GM12878 (cell line): Measurements from ENCODE around the gene JADE1. TPM values are rescaled to one million over a fixed set of nuclear protein-coding genes. Genes with fewer than 3 reads are reported as not detected.

ENCODE experiments used
- ATAC-seq: fragments of 200-7000 bp; cut with Tn5 transposase; 3 replicates; pipeline ENCODE4 v1.9.1; 2020; ENCODE audit warnings: mild to moderate bottlenecking, moderate library complexity
- BruUV-seq: library from RNA; stranded (reverse); fragments of 400-500 nt; replicated peaks from 2 replicates; lab custom pipeline; 2021; lab: Mats Ljungman, UMichigan
- CTCF ChIA-PET: fragments of 300-600 bp; sonication (Branson Sonifier 250); formaldehyde crosslinking; extraction: SDS; loops from one replicate; lab custom pipeline; 2021; ENCODE audit warnings: inconsistent platforms; lab: Yijun Ruan, JAX
- POLR2A ChIA-PET: fragments of 350-600 bp; formaldehyde crosslinking; extraction: SDS; loops from one replicate; lab custom pipeline; 2021; ENCODE audit warnings: inconsistent platforms; lab: Charles Lee
- RAD21 ChIA-PET: fragments of 300-600 bp; sonication (Branson Sonifier 250); formaldehyde crosslinking; loops from one replicate; lab custom pipeline; 2023; ENCODE audit warnings: antibody characterized with exemption; ENCODE audit not compliant: unreplicated experiment; lab: Charles Lee
- SMC1A ChIA-PET: fragments of 300-600 bp; sonication (Branson Sonifier 250); formaldehyde crosslinking; loops from one replicate; lab custom pipeline; 2023; ENCODE audit not compliant: unreplicated experiment, uncharacterized antibody; lab: Charles Lee
- DNase-seq: peaks from one replicate; pipeline ENCODE4 v3.0.0-alpha.2; 2011; ENCODE audit warnings: low read depth, low spot score
- FAIRE-seq: peaks from 3 replicates; lab custom pipeline; 2011; peaks lifted over from hg19 to GRCh38; lab: Jason Lieb, UNC
- H2AFZ ChIP-seq: 2 replicates; pipeline ENCODE4 v1.6.0; 2011; ENCODE audit warnings: low read depth, low read length, control low read depth; ENCODE audit not compliant: control insufficient read depth
- H3K27ac ChIP-seq: 2 replicates; pipeline ENCODE4 v1.5.1; 2011; ENCODE audit warnings: control low read depth; ENCODE audit not compliant: control insufficient read depth, insufficient read depth
- H3K27me3 ChIP-seq, 2 experiments: replicated peaks in 1 of 2; 2 replicates each; pipeline versions ENCODE4 v1.6.0 to v1.6.1; 2011; ENCODE audit warnings: low read length in 1 of 2; ENCODE audit not compliant: control insufficient read depth in 2 of 2, insufficient read depth in 2 of 2
- H3K36me3 ChIP-seq, 2 experiments: 2 replicates each; pipeline ENCODE4 v1.5.1; 2011; ENCODE audit warnings: low read length in 1 of 2; ENCODE audit not compliant: control insufficient read depth in 2 of 2, insufficient read depth in 2 of 2
- H3K4me1 ChIP-seq: 2 replicates; pipeline ENCODE4 v1.6.1; 2011; ENCODE audit warnings: mild to moderate bottlenecking, low read length, moderate library complexity, mixed read lengths; ENCODE audit not compliant: control insufficient read depth, insufficient read depth
- H3K4me2 ChIP-seq: 2 replicates; pipeline ENCODE4 v1.6.0; 2011; ENCODE audit warnings: control low read depth; ENCODE audit not compliant: control insufficient read depth, insufficient read depth
- H3K4me3 ChIP-seq: fragments of 200-600 bp; sonication (generic); 2 replicates; pipeline ENCODE4 v1.5.1; 2016
- H3K79me2 ChIP-seq: 2 replicates; pipeline ENCODE4 v1.6.0; 2011; ENCODE audit warnings: low read length; ENCODE audit not compliant: control insufficient read depth, insufficient read depth
- H3K9ac ChIP-seq: 2 replicates; pipeline ENCODE4 v1.8.0; 2011; ENCODE audit warnings: low read length, control low read depth, mixed read lengths; ENCODE audit not compliant: control insufficient read depth, insufficient read depth
- H3K9me3 ChIP-seq: replicated peaks from 3 replicates; pipeline ENCODE4 v1.5.1; 2011; ENCODE audit warnings: mild to moderate bottlenecking, low read length; ENCODE audit not compliant: control insufficient read depth, insufficient read depth
- H4K20me1 ChIP-seq: 2 replicates; pipeline ENCODE4 v1.6.0; 2011; ENCODE audit not compliant: control insufficient read depth, insufficient read depth
- CHD4 ChIP-seq: fragments of 200-600 bp; sonication (generic); IDR thresholded peaks from 2 replicates; pipeline ENCODE4 v1.6.1; 2016; ENCODE audit warnings: mild to moderate bottlenecking
- CREM ChIP-seq: IDR thresholded peaks from 2 replicates; pipeline ENCODE4 v1.6.1; 2014; ENCODE audit warnings: antibody characterized with exemption, low read depth
- FOS ChIP-seq: IDR thresholded peaks from 3 replicates; pipeline ENCODE4 v1.6.1; 2011; ENCODE audit warnings: borderline replicate concordance; ENCODE audit not compliant: insufficient read length; ENCODE audit errors: extremely low read depth
- NRF1 ChIP-seq: conservative IDR thresholded peaks from 2 replicates; pipeline ENCODE4 v1.6.1; 2011; ENCODE audit warnings: mild to moderate bottlenecking, low read depth, low read length, improper control_type of control experiment
- POLR2AphosphoS2 ChIP-seq: IDR thresholded peaks from 2 replicates; pipeline ENCODE4 v1.6.1; 2011; ENCODE audit warnings: low read depth, mild to moderate bottlenecking, low read length, improper control_type of control experiment, moderate library complexity
- SIN3A ChIP-seq: IDR thresholded peaks from 2 replicates; pipeline ENCODE4 v1.6.1; 2012; ENCODE audit warnings: low read depth, low read length, improper control_type of control experiment
- TARDBP ChIP-seq: IDR thresholded peaks from 2 replicates; pipeline ENCODE4 v1.6.1; 2016; ENCODE audit warnings: borderline replicate concordance
- TCF3 ChIP-seq: IDR thresholded peaks from 2 replicates; pipeline ENCODE4 v1.6.1; 2012; ENCODE audit warnings: low read depth, mild to moderate bottlenecking, low read length, borderline replicate concordance; ENCODE audit not compliant: insufficient read depth
- WRNIP1 ChIP-seq: IDR thresholded peaks from 2 replicates; pipeline ENCODE4 v1.6.1; 2011; ENCODE audit warnings: low read depth, low read length, improper control_type of control experiment, borderline replicate concordance
- WGBS: methylation state at CpG from one replicate; pipeline ENCODE4 v1.1.6; 2016; ENCODE audit warnings: low lambda C conversion rate; ENCODE audit not compliant: insufficient replicate concordance, insufficient coverage; ENCODE audit errors: missing lambda C conversion rate; 5-methylcytosine and 5-hydroxymethylcytosine counted together
- in situ Hi-C: fragments of 300-500 bp; cut with MboI; formaldehyde crosslinking; loops from 9 replicates; pipeline ENCODE4 v1.14.3; 2018; ENCODE audit warnings: mixed read lengths
- intact Hi-C: fragments of 100-400 bp; cut with micrococcal nuclease; formaldehyde crosslinking; loops from one replicate; pipeline ENCODE4 v1.14.2; 2022; ENCODE audit not compliant: unreplicated experiment
- polyA plus RNA-seq, 11 experiments: library from polyadenylated mRNA; depleted of rRNA in 4 of 11; unstranded in 6 of 11; stranded (reverse) in 5 of 11; fragments of >200 nt; fragmentation: Nextera tagmentation in 4 of 11; fragmentation: Illumina TruSeq in 1 of 11; extraction: Ambion mirVana in 4 of 11; extraction: Trizol in 1 of 11; gene quantifications; 1 replicate in 1 of 11; 2 replicates in 10 of 11; pipeline versions ENCODE4 v1.2.1 to v1.2.3, GENCODE V29; 2011 to 2016; ENCODE audit warnings: inconsistent platforms in 2 of 11, missing spikeins in 2 of 11, low read depth in 1 of 11
- total RNA-seq, 4 experiments: library from RNA; depleted of rRNA in 3 of 4; stranded (reverse); fragments of >200 nt in 3 of 4; fragmentation: Illumina TruSeq in 1 of 4; extraction: Trizol in 1 of 4; gene quantifications; 2 replicates each; pipeline versions ENCODE4 v1.2.1 to v1.2.3, GENCODE V29; 2013 to 2021
- TF ChIP-seq, protein P1 (sequence below): IDR thresholded peaks from 2 replicates; pipeline ENCODE4 v1.6.1; 2011; ENCODE audit warnings: mild to moderate bottlenecking, low read depth, low read length, moderate library complexity; ENCODE audit not compliant: insufficient replicate concordance
- TF ChIP-seq, protein P2 (sequence below): IDR thresholded peaks from 2 replicates; pipeline ENCODE4 v1.6.1; 2012; ENCODE audit warnings: low read depth, low read length, improper control_type of control experiment
- TF ChIP-seq, protein P3 (sequence below): fragments of 450-650 bp; IDR thresholded peaks from 2 replicates; pipeline ENCODE4 v1.6.1; 2017; ENCODE audit warnings: mild to moderate bottlenecking, low read depth, inconsistent platforms; ENCODE audit not compliant: poor library complexity, severe bottlenecking

The JADE1 gene
- total and polyA plus RNA-seq, 10 of the 15 experiments (the other 5 are each of a cell fraction or from before 2014, with no cell fraction given), result 5.9 to 27.2 (median 15.8) TPM

DNA sequence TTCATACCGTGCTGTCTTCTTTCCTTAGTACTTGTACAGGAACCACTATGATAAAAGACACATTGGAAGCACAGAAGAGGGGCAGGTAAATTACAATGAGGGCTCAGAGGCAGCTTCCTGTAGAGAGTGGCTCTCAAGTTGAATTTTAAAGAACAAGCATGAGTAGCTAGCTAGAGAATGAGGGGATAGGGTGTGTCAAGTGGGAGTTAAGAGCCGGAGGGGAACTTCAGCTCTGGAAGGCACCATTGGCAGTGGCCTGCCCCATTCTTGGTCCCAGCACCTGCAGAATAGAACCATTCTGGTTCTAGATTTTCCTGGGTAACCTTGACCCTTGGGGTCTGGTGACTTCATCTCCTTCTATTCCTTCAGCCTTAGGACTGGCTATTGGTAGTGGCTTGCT is 34.0 kb upstream of the JADE1 start:
- Histone ChIP-seq H2AFZ (no peak overlapping the region), H3K4me3 (no peak overlapping the region), H4K20me1 (no peaks in the 10 kb centered on the region), H3K27me3 (no peaks in the 10 kb centered on the region; a peak in 2 of 4 replicates), H3K4me2 (no peak overlapping the region), H3K79me2 (no peaks in the 10 kb centered on the region), H3K9me3 (no peaks in the 10 kb centered on the region), H3K4me1 (no peaks in the 10 kb centered on the region), H3K27ac (no peak overlapping the region), H3K36me3 (no peaks in the 10 kb centered on the region), H3K9ac (no peak overlapping the region)
- no peak for DNase-seq
- ChIA-PET RAD21 (no interaction called here), SMC1A (interaction anchor here (1.1 to 2.2 kb wide), 3 partner anchors 26 to 200 kb away, joined by 3 to 5 read pairs (median 3); no protein-coding TSS in a partner anchor), POLR2A (interaction anchor here (0.6 kb wide), 1 partner anchor 69 kb away, joined by 5 read pairs; no protein-coding TSS in a partner anchor), CTCF (no interaction called here)
- TF ChIP-seq CHD4 (no peak), TCF3 (no peak), FOS (no peak), SIN3A (no peak)
- TF ChIP-seq, protein P1, sequence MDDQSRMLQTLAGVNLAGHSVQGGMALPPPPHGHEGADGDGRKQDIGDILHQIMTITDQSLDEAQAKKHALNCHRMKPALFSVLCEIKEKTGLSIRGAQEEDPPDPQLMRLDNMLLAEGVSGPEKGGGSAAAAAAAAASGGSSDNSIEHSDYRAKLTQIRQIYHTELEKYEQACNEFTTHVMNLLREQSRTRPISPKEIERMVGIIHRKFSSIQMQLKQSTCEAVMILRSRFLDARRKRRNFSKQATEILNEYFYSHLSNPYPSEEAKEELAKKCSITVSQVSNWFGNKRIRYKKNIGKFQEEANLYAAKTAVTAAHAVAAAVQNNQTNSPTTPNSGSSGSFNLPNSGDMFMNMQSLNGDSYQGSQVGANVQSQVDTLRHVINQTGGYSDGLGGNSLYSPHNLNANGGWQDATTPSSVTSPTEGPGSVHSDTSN, result no peak
- 74% methylated on average over 2 of the region's 2 CpGs for WGBS
- in situ Hi-C loops (no loop called here), intact Hi-C loops (no loop called here)
- no peak for FAIRE-seq
- BruUV-seq, result no TSS peak
- ATAC-seq, result no peak

DNA sequence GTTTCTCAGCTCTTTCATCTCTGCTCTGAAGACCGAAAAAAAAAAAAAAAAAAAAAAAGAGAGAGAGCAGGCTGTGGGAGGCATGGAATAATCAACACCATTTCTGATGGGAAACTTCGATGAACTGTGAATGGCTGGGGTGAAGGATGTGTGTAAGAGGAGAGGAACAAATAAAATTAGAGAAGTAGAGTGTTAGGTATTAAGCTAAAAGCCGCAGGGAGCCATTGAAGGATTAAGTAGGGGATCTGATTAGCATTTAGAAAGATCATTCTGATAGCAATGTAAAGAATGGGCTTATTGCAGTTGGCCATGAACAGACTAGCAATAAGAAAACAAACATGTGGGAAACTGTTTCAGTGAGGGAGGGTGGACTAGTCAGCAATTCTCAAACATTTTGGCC is 33.6 kb upstream of the JADE1 start:
- ChIA-PET SMC1A (interaction anchor here (1.1 to 2.2 kb wide), 5 partner anchors 8 to 201 kb away, joined by 3 to 5 read pairs (median 3); no protein-coding TSS in a partner anchor), CTCF (no interaction called here), POLR2A (interaction anchor here (0.6 kb wide), 1 partner anchor 69 kb away, joined by 5 read pairs; no protein-coding TSS in a partner anchor), RAD21 (interaction anchor here (1.0 to 2.3 kb wide), 3 partner anchors 86 to 322 kb away, joined by 3 to 5 read pairs (median 3); no protein-coding TSS in a partner anchor)
- 43% methylated on average over 2 of the region's 3 CpGs for WGBS
- Histone ChIP-seq H3K4me3 (no peak overlapping the region), H3K4me1 (no peaks in the 10 kb centered on the region), H3K27ac (no peak overlapping the region), H3K27me3 (no peaks in the 10 kb centered on the region; a peak in 2 of 4 replicates), H3K4me2 (no peak overlapping the region), H3K9ac (no peak overlapping the region), H2AFZ (no peak overlapping the region), H3K36me3 (no peaks in the 10 kb centered on the region), H4K20me1 (no peaks in the 10 kb centered on the region), H3K9me3 (no peaks in the 10 kb centered on the region), H3K79me2 (no peaks in the 10 kb centered on the region)
- in situ Hi-C loops (no loop called here), intact Hi-C loops (no loop called here)
- ATAC-seq, result no peak
- BruUV-seq, result no TSS peak
- DNase-seq, result no peak
- no peak for FAIRE-seq
- TF ChIP-seq TARDBP, result no peak
- no peak for TF ChIP-seq NRF1
- TF ChIP-seq, protein P2, sequence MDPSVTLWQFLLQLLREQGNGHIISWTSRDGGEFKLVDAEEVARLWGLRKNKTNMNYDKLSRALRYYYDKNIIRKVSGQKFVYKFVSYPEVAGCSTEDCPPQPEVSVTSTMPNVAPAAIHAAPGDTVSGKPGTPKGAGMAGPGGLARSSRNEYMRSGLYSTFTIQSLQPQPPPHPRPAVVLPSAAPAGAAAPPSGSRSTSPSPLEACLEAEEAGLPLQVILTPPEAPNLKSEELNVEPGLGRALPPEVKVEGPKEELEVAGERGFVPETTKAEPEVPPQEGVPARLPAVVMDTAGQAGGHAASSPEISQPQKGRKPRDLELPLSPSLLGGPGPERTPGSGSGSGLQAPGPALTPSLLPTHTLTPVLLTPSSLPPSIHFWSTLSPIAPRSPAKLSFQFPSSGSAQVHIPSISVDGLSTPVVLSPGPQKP, result no peak
- no peak for TF ChIP-seq POLR2AphosphoS2
- TF ChIP-seq WRNIP1, result no peak
- TF ChIP-seq, protein P3, sequence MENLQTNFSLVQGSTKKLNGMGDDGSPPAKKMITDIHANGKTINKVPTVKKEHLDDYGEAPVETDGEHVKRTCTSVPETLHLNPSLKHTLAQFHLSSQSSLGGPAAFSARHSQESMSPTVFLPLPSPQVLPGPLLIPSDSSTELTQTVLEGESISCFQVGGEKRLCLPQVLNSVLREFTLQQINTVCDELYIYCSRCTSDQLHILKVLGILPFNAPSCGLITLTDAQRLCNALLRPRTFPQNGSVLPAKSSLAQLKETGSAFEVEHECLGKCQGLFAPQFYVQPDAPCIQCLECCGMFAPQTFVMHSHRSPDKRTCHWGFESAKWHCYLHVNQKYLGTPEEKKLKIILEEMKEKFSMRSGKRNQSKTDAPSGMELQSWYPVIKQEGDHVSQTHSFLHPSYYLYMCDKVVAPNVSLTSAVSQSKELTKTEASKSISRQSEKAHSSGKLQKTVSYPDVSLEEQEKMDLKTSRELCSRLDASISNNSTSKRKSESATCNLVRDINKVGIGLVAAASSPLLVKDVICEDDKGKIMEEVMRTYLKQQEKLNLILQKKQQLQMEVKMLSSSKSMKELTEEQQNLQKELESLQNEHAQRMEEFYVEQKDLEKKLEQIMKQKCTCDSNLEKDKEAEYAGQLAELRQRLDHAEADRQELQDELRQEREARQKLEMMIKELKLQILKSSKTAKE, result no peak
- TF ChIP-seq CREM, result no peak
